ENCODE results near the gene SLN.

The SLN gene

DNA sequence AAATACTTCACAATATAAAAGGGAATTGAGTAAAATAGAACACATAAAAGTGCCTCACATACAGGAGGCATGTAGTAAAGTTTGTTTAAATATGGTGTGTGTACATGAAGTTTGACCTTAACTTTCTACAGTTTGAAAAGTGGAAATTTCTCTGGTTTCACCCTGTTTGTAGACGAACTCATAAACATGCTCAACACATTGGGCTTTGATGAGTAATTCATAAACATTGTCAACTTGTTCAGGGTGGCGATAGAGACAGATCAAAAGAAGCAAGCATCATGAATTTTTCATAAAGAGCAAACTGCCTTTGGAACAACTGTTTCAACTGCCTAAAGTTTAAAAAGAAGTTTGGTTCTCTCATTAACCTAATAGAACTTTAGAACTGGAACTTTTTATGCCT, 9.1 kb downstream of the SLN start:
- H3K27ac Mint-ChIP-seq: no peak overlapping the region
- H3K4me1 Mint-ChIP-seq: no peaks in the 10 kb centered on the region
- H3K4me3 Mint-ChIP-seq: no peak overlapping the region
- peaks cover 16% of the 10 kb centered on the region for H3K27me3 Mint-ChIP-seq
- no peaks in the 10 kb centered on the region for H3K9me3 Mint-ChIP-seq
- no peaks in the 10 kb centered on the region for H3K36me3 Mint-ChIP-seq

GRCh38 chr11:107702109-107702660, 9.7 kb downstream of the SLN start:
- Mint-ChIP-seq H3K4me1 (no peaks in the 10 kb centered on the region), H3K27me3 (peaks cover 15% of the 10 kb centered on the region), H3K27ac (no peak overlapping the region), H3K36me3 (no peaks in the 10 kb centered on the region), H3K9me3 (no peaks in the 10 kb centered on the region), H3K4me3 (no peak overlapping the region)

- no peak overlapping the region for H3K27ac Mint-ChIP-seq
- no peaks in the 10 kb centered on the region for H3K36me3 Mint-ChIP-seq
- no peak overlapping the region for H3K4me3 Mint-ChIP-seq
- peaks cover 18% of the 10 kb centered on the region for H3K27me3 Mint-ChIP-seq
- no peaks in the 10 kb centered on the region for H3K4me1 Mint-ChIP-seq
- no peaks in the 10 kb centered on the region for H3K9me3 Mint-ChIP-seq
Measured at GRCh38 chr11:107699371-107700285, 12.2 kb downstream of the SLN start.

DNA sequence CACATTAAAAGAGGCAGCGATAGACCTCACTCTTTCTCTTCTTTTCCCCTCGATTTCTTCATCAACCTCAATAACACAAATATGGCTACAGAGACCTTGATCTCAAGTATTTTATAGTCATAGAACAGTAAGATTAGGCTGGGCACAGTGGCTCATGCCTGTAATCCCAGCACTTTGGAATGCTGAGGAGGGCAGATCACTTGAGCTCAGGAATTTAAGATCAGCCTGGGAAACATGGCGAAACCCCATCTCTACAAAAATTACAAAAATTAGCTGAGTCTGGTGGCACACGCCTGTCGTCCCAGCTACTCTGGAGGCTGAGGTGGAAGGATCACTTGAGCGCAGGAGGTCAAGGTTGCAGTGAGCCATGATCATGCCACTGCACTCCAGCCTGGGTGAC, 14.6 kb downstream of the SLN start:
- Mint-ChIP-seq H3K27me3 (peaks cover 13% of the 10 kb centered on the region), H3K36me3 (no peaks in the 10 kb centered on the region), H3K4me1 (no peaks in the 10 kb centered on the region), H3K9me3 (no peaks in the 10 kb centered on the region), H3K27ac (no peak overlapping the region), H3K4me3 (no peak overlapping the region)

DNA sequence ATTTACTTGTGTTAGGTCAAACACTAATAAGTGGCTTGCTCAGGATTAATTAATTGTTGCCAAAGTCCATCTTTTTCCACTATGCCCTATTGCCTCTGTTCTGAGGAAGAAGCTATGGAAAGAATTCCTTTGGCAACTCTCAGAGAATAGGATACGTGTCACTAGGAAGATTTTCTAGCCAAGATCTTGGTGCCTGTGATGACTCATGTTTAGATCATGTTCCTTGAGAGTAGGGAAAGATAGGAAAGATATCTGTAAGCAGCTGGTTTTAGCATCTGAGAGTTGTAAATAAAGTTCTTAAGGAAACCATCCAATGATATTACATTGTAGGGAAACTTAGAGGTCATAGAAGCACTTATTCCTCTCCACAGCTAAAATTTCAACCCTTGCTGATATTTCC, 15.7 kb downstream of the SLN start:
- H3K27ac Mint-ChIP-seq: no peak overlapping the region
- H3K4me3 Mint-ChIP-seq: no peak overlapping the region
- H3K36me3 Mint-ChIP-seq: no peaks in the 10 kb centered on the region
- no peaks in the 10 kb centered on the region for H3K4me1 Mint-ChIP-seq
- H3K27me3 Mint-ChIP-seq: peaks cover 17% of the 10 kb centered on the region
- no peaks in the 10 kb centered on the region for H3K9me3 Mint-ChIP-seq

- Mint-ChIP-seq H3K9me3 (no peaks in the 10 kb centered on the region), H3K27me3 (peaks cover 19% of the 10 kb centered on the region), H3K27ac (no peak overlapping the region), H3K4me3 (no peak overlapping the region), H3K4me1 (no peaks in the 10 kb centered on the region), H3K36me3 (no peaks in the 10 kb centered on the region)
Measured at GRCh38 chr11:107695446-107695845, 16.4 kb downstream of the SLN start.

GRCh38 chr11:107691000-107691750, 20.7 kb downstream of the SLN start:
- no peaks in the 10 kb centered on the region for H3K36me3 Mint-ChIP-seq
- H3K9me3 Mint-ChIP-seq: no peaks in the 10 kb centered on the region
- H3K27ac Mint-ChIP-seq: no peak overlapping the region
- no peaks in the 10 kb centered on the region for H3K4me1 Mint-ChIP-seq
- H3K4me3 Mint-ChIP-seq: no peak overlapping the region
- H3K27me3 Mint-ChIP-seq: peaks cover 9% of the 10 kb centered on the region

DNA sequence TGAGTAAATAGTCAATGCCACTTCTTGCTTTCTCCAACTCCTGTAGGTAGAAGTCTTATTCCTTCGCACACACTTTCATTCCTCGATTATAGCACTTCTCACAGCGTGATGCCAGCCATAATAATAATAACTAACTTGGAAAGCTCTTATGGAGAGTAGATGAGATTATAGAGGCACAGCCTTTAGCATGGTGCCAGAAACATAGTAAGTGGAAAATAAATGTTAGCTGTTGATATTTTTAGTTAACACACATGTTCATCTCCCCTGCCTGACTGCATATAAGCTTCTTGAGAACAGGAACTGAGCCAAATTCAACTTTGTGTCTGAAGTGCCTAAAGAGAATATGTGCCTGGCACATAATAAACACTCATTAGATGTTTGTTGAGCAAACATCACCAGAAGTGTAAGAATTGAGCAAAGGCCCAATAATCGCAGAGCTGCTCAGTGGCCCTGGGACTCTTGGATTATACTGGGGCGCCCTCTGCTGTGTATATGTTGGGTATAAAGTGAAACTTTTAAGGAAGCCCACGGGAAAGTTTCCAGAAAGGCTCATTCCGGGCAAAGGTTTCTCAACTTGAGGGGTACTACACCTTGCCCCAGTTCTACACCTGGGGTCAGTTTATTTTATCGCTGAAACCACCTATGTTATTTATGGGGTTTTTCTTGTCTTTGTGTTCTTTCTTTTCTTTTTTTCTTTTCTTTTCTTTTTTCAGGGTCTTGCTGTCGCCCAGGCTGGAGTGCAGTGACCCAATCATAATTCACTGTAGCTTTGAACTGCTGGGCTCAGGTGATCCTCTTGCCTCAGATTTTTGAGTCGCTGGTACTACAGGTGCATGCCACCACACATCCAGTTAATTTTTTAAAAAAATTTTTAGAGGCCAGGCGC, 22.3 kb downstream of the SLN start:
- no peak overlapping the region for H3K4me3 Mint-ChIP-seq
- no peaks in the 10 kb centered on the region for H3K36me3 Mint-ChIP-seq
- no peaks in the 10 kb centered on the region for H3K4me1 Mint-ChIP-seq
- H3K9me3 Mint-ChIP-seq: no peaks in the 10 kb centered on the region
- H3K27ac Mint-ChIP-seq: no peak overlapping the region
- H3K27me3 Mint-ChIP-seq: peaks cover 9% of the 10 kb centered on the region

GRCh38 chr11:107688322-107688918, 23.4 kb downstream of the SLN start:
- H3K4me1 Mint-ChIP-seq: no peaks in the 10 kb centered on the region
- no peak overlapping the region for H3K27ac Mint-ChIP-seq
- peaks cover 9% of the 10 kb centered on the region for H3K27me3 Mint-ChIP-seq
- H3K4me3 Mint-ChIP-seq: no peak overlapping the region
- no peaks in the 10 kb centered on the region for H3K9me3 Mint-ChIP-seq
- H3K36me3 Mint-ChIP-seq: no peaks in the 10 kb centered on the region

DNA sequence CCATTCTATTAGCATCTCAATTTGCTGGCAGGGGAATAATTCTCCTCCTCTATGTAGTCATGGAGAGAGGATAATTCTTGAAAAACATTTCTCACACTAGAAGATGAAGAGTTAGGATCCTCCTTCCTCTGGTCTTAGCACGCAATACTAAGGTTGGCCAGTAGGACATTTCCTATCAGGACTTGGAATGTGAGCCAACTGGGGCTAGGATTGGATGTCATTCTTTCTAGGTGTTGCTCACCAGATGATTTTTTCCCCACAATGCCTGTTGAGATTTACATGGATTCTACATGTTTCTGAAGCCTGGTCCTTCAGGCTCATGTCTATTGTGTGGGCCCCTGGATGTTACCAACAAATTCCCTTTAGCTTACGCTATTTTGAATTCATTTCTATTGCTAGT, 28.0 kb downstream of the SLN start:
- Mint-ChIP-seq H3K27me3 (no peaks in the 10 kb centered on the region), H3K36me3 (no peaks in the 10 kb centered on the region), H3K4me1 (no peaks in the 10 kb centered on the region), H3K27ac (no peak overlapping the region), H3K4me3 (no peak overlapping the region), H3K9me3 (no peaks in the 10 kb centered on the region)

- H3K36me3 Mint-ChIP-seq: no peaks in the 10 kb centered on the region
- no peaks in the 10 kb centered on the region for H3K27me3 Mint-ChIP-seq
- H3K4me3 Mint-ChIP-seq: no peak overlapping the region
- no peak overlapping the region for H3K27ac Mint-ChIP-seq
- H3K9me3 Mint-ChIP-seq: no peaks in the 10 kb centered on the region
- H3K4me1 Mint-ChIP-seq: no peaks in the 10 kb centered on the region
Measured at GRCh38 chr11:107683061-107683460, 28.8 kb downstream of the SLN start.

DNA sequence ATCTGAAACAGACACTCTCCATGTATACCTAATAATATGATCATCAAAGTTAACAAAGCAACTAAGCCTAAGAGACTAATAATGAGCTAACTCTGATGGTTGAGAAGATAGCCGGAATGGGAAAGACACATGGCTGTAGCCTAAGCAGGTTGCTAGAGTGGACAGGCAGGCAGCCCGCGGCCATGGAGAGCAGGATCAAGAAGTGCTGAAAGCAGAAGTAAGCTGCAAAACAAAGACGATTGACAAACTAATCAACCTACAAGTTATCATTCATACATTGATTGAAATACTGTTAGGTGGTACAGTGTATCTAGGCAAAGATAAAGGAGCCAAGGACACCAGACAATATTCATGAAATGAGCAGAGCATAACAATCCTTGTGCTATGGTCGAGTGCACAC, 29.3 kb downstream of the SLN start:
- H3K4me3 Mint-ChIP-seq: no peak overlapping the region
- no peaks in the 10 kb centered on the region for H3K9me3 Mint-ChIP-seq
- H3K27me3 Mint-ChIP-seq: no peaks in the 10 kb centered on the region
- H3K36me3 Mint-ChIP-seq: no peaks in the 10 kb centered on the region
- H3K4me1 Mint-ChIP-seq: no peaks in the 10 kb centered on the region
- no peak overlapping the region for H3K27ac Mint-ChIP-seq

GRCh38 chr11:107682171-107682570, 29.7 kb downstream of the SLN start:
- H3K4me1 Mint-ChIP-seq: no peaks in the 10 kb centered on the region
- H3K27me3 Mint-ChIP-seq: no peaks in the 10 kb centered on the region
- no peak overlapping the region for H3K4me3 Mint-ChIP-seq
- H3K36me3 Mint-ChIP-seq: no peaks in the 10 kb centered on the region
- no peak overlapping the region for H3K27ac Mint-ChIP-seq
- H3K9me3 Mint-ChIP-seq: no peaks in the 10 kb centered on the region

GRCh38 chr11:107679255-107680024, 32.4 kb downstream of the SLN start:
- Mint-ChIP-seq H3K4me3 (no peak overlapping the region), H3K4me1 (no peaks in the 10 kb centered on the region), H3K9me3 (no peaks in the 10 kb centered on the region), H3K27me3 (peaks cover 2% of the 10 kb centered on the region), H3K36me3 (no peaks in the 10 kb centered on the region), H3K27ac (no peak overlapping the region)
